OCI-LY1 (cell line): ENCODE measurements around the gene PLBD2.

ENCODE experiments used
- CTCF ChIP-seq: fragments of 200-600 bp; sonication (generic), shearing (Covaris generic); IDR thresholded peaks from 2 replicates; pipeline ENCODE4 v1.5.1; 2017; ENCODE audit warnings: mild to moderate bottlenecking, antibody characterized with exemption, low read length, moderate library complexity, mixed read lengths
- EZH2 ChIP-seq: fragments of 200-600 bp; sonication (generic), shearing (Covaris generic); IDR thresholded peaks from 2 replicates; pipeline ENCODE4 v1.8.0; 2017; ENCODE audit warnings: borderline replicate concordance, mixed run types, mild to moderate bottlenecking, antibody characterized with exemption, low read length, moderate library complexity, mixed read lengths

- TF ChIP-seq CTCF (no peak), EZH2 (no peak)
Observed at GRCh38 chr12:113392520-113392919, 34.1 kb downstream of the PLBD2 start.
